BJ (cell line): ENCODE measurements around the gene MYRFL. TPM values are rescaled to one million over a fixed set of nuclear protein-coding genes. Genes with fewer than 3 reads are reported as not detected.
A peak's percentile ranks its signal among the peaks of the same experiment; 100 is the strongest.

Experiments used
- CTCF ChIA-PET: fragments of 350-600 bp; formaldehyde crosslinking; extraction: SDS; loops from one replicate; lab custom pipeline; 2021; ENCODE audit warnings: antibody characterized with exemption, inconsistent platforms; lab: Yijun Ruan, JAX
- POLR2A ChIA-PET: fragments of 300-600 bp; sonication (Branson Sonifier 250); formaldehyde crosslinking; extraction: SDS; loops from one replicate; lab custom pipeline; 2021; ENCODE audit warnings: antibody characterized with exemption; lab: Charles Lee
- DNase-seq: peaks from one replicate; pipeline ENCODE4 v3.0.0-alpha.2; 2011; ENCODE audit warnings: low read depth
- H3K27me3 ChIP-seq: 2 replicates; pipeline ENCODE4 v1.6.0; 2011; ENCODE audit warnings: low read length; ENCODE audit not compliant: control insufficient read depth, insufficient read depth
- H3K36me3 ChIP-seq: 2 replicates; pipeline ENCODE4 v1.5.1; 2011; ENCODE audit warnings: low read length; ENCODE audit not compliant: control insufficient read depth, insufficient read depth
- H3K4me3 ChIP-seq: 2 replicates; pipeline ENCODE4 v1.5.1; 2011; ENCODE audit warnings: low read depth, mild to moderate bottlenecking, control low read depth, low read length
- polyA plus RNA-seq: library from polyadenylated mRNA; depleted of rRNA; stranded (reverse); fragments of >200 nt; gene quantifications from 2 replicates; pipeline ENCODE4 v1.2.3, GENCODE V29; 2011
- TF ChIP-seq, protein P1 (sequence below): IDR thresholded peaks from 2 replicates; pipeline ENCODE4 v1.5.1; 2011; ENCODE audit warnings: low read depth, mild to moderate bottlenecking, control low read depth, inconsistent platforms, low read length, moderate library complexity; ENCODE audit not compliant: insufficient read depth

Gene MYRFL
- polyA plus RNA-seq, 1 experiment, result not detected

GRCh38 chr12:69896653-69897381 is 71.8 kb downstream of the MYRFL start:
- ChIA-PET CTCF (interaction anchor here (1.0 to 1.5 kb wide), 2 partner anchors 680 to 832 kb away, joined by 3 to 5 read pairs; no protein-coding TSS in a partner anchor), POLR2A (interaction anchor here (0.8 kb wide), 1 partner anchor 347 kb away, joined by 4 read pairs; no protein-coding TSS in a partner anchor)
- Histone ChIP-seq H3K27me3 (no peaks in the 10 kb centered on the region), H3K36me3 (no peaks in the 10 kb centered on the region), H3K4me3 (no peak overlapping the region)
- TF ChIP-seq, protein P1, sequence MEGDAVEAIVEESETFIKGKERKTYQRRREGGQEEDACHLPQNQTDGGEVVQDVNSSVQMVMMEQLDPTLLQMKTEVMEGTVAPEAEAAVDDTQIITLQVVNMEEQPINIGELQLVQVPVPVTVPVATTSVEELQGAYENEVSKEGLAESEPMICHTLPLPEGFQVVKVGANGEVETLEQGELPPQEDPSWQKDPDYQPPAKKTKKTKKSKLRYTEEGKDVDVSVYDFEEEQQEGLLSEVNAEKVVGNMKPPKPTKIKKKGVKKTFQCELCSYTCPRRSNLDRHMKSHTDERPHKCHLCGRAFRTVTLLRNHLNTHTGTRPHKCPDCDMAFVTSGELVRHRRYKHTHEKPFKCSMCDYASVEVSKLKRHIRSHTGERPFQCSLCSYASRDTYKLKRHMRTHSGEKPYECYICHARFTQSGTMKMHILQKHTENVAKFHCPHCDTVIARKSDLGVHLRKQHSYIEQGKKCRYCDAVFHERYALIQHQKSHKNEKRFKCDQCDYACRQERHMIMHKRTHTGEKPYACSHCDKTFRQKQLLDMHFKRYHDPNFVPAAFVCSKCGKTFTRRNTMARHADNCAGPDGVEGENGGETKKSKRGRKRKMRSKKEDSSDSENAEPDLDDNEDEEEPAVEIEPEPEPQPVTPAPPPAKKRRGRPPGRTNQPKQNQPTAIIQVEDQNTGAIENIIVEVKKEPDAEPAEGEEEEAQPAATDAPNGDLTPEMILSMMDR, result no peak
- no peak for DNase-seq

DNA sequence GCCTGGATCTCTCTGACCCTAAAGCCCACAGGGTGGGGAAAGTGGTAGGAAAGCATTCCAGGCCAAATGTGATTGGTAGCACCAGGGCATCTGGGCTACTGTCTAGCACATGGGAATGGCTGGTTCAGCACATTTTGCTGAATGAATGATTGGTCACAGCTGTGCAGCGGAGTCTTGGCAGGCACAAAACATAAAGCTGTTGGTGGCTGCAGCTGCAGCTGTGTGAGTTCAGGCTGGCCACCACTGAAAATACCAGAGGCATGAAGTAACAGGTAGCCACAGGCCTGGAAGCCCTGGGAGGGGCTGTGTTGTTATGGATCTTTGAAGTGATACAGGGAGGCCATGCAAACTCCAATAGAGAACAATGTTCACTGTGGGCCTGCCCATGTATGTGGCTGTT is 72.7 kb downstream of the MYRFL start:
- DNase-seq, result peak; percentile 82
- no peak overlapping the region for H3K4me3 ChIP-seq
- CTCF ChIA-PET, result interaction anchor here (0.5 to 0.6 kb wide), 2 partner anchors 118 to 335 kb away, joined by 3 to 4 read pairs; no protein-coding TSS in a partner anchor
- H3K27me3 ChIP-seq, result no peaks in the 10 kb centered on the region
- no peaks in the 10 kb centered on the region for H3K36me3 ChIP-seq
- POLR2A ChIA-PET, result no interaction called here
- TF ChIP-seq, protein P1, result no peak

DNA sequence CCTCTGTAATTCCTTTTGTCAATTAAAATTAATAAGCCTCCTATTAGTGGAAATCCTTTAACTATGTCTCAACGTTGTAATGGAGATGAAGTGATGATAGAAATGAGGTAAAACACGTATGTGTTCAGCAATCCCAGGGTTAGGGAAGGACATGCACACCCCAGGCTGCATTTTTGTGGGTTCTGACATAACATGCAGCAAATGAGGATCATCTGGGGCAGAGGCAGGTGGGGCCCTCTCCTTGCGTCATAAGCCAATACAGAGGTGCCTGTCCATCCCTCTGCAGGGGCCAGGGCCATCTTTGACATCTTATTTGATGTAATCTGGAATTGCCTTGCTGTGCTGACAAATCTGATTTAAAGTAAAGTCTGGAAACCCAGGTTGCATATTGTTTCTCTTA is 73.2 kb downstream of the MYRFL start:
- ChIA-PET CTCF (interaction anchor here (0.6 to 0.7 kb wide), 3 partner anchors 12 to 658 kb away, joined by 3 to 4 read pairs (median 4); no protein-coding TSS in a partner anchor), POLR2A (no interaction called here)
- Histone ChIP-seq H3K4me3 (no peak overlapping the region), H3K36me3 (no peaks in the 10 kb centered on the region), H3K27me3 (no peaks in the 10 kb centered on the region)
- peak; percentile 56 for DNase-seq
- TF ChIP-seq, protein P1, result no peak

- DNase-seq, result no peak
- Histone ChIP-seq H3K4me3 (no peak overlapping the region), H3K27me3 (no peaks in the 10 kb centered on the region), H3K36me3 (no peaks in the 10 kb centered on the region)
- CTCF ChIA-PET, result interaction anchor here (0.6 to 4.8 kb wide), 38 partner anchors 8 to 820 kb away, joined by 3 to 28 read pairs (median 3); no protein-coding TSS in a partner anchor
- POLR2A ChIA-PET, result interaction anchor here (0.6 kb wide), 1 partner anchor 343 kb away, joined by 3 read pairs; no protein-coding TSS in a partner anchor
- TF ChIP-seq, protein P1, result peak; percentile 66
Measured at GRCh38 chr12:69900720-69901131, 75.7 kb downstream of the MYRFL start.

- DNase-seq, result peak; percentile 36
- ChIA-PET POLR2A (no interaction called here), CTCF (interaction anchor here (0.7 to 4.8 kb wide), 26 partner anchors 8 to 819 kb away, joined by 3 to 28 read pairs (median 3); no protein-coding TSS in a partner anchor)
Measured at GRCh38 chr12:69901221-69901905, 76.3 kb downstream of the MYRFL start.

More at GRCh38 chr12:69901221-69901905, 76.3 kb downstream of the MYRFL start:
- TF ChIP-seq, protein P1, result no peak
- Histone ChIP-seq H3K36me3 (no peaks in the 10 kb centered on the region), H3K27me3 (no peaks in the 10 kb centered on the region), H3K4me3 (no peak overlapping the region)
